Measurements from ENCODE around the gene CLEC4F.

DNA sequence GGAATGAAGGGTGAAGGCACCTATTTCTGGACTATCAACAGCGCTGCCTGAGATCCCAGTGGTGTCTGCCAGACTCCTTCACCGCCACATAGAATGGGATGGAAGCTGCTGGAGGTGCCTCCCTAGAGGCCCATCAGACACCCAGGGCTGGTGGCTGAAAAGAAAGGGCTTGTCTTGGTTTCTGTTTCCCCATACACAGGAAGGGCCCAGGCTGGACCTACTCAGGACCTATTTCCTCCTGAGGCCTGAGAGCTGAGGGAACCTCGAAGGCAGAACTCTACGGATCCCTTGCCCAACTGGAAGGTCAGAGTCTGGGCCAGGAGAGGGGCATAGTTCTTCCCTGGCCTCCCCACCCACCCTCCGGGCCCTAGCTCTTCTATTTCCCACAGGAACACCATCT is 2.9 kb upstream of the CLEC4F start:
- no peak for TF ChIP-seq POLR2A (IDR thresholded peaks at IDR 0.05)
- TF ChIP-seq, protein P1, sequence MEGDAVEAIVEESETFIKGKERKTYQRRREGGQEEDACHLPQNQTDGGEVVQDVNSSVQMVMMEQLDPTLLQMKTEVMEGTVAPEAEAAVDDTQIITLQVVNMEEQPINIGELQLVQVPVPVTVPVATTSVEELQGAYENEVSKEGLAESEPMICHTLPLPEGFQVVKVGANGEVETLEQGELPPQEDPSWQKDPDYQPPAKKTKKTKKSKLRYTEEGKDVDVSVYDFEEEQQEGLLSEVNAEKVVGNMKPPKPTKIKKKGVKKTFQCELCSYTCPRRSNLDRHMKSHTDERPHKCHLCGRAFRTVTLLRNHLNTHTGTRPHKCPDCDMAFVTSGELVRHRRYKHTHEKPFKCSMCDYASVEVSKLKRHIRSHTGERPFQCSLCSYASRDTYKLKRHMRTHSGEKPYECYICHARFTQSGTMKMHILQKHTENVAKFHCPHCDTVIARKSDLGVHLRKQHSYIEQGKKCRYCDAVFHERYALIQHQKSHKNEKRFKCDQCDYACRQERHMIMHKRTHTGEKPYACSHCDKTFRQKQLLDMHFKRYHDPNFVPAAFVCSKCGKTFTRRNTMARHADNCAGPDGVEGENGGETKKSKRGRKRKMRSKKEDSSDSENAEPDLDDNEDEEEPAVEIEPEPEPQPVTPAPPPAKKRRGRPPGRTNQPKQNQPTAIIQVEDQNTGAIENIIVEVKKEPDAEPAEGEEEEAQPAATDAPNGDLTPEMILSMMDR (IDR thresholded peaks at IDR 0.05 in 8 of 11, conservative IDR thresholded peaks at IDR 0.05 in 3 of 11): no peak
